GM19324 (cell line): ENCODE measurements around the gene VN1R4.
"Not testable (repeated sequence)": the region's sequence is repeated elsewhere in the genome, so short reads cannot be mapped to it uniquely, and the experiment has no call there.

Experiments
- ATAC-seq: cut with Tn5 transposase; IDR thresholded peaks from one replicate; pipeline ENCODE4 v1.9.1; 2021; ENCODE audit warnings: mild to moderate bottlenecking, moderate library complexity; ENCODE audit not compliant: unreplicated experiment, low FRiP score

Gene VN1R4, protein sequence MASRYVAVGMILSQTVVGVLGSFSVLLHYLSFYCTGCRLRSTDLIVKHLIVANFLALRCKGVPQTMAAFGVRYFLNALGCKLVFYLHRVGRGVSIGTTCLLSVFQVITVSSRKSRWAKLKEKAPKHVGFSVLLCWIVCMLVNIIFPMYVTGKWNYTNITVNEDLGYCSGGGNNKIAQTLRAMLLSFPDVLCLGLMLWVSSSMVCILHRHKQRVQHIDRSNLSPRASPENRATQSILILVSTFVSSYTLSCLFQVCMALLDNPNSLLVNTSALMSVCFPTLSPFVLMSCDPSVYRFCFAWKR

DNA sequence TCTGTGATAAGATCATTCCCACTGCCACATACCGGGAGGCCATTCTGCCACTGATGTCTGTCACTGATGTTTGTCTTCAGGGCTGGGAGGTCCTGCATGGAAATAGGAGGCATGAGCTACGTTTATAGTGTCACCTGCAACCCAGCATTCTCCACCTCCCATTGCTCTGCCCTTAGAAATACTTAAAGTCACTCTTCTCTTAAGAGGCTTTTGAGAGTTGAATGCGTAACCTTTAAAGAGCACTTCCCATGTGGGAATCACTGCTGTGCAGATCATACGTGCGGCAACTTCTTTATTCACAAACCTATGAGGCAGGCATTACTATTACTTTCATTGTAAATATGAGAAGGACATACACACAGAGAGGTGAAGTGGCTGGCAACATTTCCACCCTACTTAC, at the start of gene VN1R4:
TSS of gene VN1R4 (minus strand) at position 101 of the 400 bp plus-strand sequence. CDS start at position 43, 58 bp downstream.
- not testable (repeated sequence) for ATAC-seq

DNA sequence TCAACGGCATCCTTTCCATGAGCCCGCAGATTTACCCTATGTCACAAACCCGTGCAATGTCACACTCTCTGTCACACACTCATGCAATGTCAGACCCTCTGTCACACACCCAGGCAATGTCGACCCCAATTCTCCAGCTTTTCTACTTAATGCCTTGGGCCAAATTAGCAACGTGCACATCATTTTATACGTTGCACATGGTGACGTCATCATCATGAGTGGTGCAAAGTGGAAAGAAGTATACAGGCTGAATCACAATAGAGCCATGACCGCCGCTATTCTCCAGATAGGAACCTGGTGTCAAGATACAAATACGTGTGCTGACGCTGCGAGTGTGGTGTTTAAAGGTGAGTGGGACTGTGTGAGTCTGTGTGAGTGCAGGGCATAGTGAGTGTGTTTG, 44.4 kb upstream of the VN1R4 start:
- ATAC-seq = no peak

DNA sequence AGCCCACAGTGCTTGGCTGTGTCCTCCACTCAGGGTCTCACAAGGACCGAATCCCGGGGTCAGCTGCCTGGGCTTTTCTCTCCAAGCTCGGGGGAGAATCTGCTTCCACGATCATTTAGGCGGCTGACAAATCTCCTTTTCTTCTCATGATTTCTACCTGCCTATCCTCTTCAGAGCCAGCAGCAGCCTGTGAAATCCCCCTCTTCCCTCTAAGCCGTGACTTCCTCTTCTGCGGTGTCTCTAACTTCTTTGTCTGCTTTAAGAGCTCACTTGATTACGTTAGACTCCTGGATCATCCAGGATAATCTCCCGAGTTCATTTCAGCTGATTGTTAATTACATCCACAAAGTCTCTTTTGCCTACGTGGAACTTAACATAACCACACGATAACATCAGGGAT, 43.5 kb upstream of the VN1R4 start:
- no peak for ATAC-seq

DNA sequence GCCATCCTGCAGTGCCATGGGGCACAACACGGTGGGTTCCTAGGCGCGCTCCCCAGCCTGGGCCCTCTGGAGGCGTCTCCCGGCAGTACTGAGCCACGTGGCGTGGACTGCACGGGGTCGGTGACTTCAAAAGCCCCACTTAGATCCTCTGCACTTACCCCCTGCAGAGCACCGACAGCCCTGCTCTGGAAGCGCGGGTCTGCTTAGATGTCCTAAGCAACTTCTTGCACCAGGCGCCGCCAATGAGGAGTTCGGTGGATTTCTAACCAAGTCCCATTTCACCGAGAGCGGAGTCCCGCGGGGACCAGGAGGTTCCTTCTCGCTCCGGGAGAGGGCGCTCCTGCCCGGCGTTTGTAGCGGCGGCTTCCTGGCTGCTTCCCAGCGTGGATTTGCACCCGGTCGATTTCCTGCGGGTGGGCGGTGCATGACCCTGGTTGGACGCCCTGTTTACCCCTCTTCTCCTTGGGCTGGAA, 40.9 kb upstream of the VN1R4 start:
- ATAC-seq = no peak

DNA sequence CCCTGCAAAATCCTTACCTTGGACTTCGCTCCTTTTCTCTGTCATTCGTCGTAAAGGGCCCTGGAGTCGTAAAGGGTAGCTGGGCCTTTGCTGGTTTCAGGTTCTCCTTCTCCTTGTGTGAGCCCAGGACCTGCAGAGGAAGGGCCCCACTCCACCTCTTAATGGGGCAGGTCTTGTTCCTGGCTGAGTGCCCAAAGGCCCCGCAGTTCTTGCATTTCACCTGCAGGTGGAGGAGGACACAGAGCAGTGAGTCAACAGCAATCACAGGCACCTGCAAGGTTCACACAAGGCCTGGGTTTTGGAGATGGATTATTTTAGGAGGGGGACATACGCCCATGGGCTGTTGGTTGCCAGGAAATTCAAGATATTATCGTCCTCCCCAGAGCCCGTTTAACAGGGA, 33.8 kb upstream of the VN1R4 start:
- ATAC-seq = not testable (repeated sequence)

DNA sequence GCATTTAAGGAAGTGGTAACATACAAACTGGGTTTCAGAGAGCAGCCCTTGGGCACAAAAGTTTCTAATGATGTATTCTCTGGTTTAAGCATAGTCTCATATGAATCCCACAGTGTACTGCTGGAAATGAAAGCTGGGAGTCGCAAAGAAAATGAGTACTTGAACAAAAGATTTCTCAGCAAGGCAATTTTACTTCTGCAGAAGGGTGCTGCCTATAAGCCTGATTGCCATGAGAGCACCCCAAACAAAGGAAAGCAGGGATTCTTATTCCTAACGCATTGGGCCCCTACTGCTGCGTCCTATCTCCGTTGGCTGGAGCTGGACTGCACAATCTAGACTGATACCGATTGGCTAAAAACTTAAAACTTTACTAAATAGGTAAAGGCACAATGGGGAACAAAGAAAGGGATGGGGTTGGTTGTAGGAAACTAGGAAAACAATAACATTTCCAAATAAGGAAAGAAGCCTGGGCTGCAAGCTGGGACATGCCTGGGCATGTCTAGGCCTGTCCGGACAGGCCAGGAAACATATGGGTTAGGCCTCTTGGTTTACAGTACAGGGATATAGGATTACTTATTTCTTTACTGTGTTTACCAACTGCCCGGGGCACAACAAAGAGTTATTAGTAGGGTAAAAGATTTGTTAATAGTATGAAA, 27.4 kb upstream of the VN1R4 start:
- no peak for ATAC-seq

DNA sequence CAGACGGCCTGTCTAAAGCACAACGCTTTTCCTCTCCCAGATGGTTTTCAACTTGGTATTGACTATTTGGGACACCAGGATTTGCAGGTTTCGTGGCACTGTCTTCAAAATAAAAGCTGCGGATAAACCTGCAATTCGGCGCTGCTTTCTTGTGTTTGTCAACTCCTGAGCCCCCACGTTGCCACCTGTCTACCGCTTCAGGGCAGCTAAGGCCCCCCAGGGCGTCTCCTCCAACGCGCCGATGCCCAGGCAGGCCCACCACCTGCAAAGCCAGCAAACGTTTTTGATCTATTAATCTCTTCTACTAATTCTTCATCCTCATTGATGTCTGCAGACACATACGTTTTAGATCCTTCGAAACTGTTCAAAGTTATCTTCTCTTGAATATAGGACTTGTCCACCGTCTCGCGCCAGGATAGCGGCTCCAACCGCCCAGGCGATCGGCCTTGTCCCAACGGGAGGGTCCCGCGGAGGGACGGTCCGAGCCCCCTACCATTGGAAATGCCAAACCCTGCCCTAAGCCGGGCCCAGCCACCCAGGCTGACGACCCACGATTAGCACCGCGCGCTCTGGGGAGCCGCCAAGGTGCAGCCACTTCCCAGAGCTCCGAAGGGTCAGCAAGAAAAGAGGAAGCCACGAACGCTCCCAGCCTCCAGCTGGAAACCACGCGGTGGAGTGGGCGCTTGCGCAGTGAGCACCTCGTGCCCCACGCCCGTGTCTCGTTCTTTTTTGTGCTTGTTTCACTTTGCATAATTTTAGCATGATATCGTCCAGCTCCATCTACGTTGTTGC, 23.4 kb upstream of the VN1R4 start:
- ATAC-seq = no peak

DNA sequence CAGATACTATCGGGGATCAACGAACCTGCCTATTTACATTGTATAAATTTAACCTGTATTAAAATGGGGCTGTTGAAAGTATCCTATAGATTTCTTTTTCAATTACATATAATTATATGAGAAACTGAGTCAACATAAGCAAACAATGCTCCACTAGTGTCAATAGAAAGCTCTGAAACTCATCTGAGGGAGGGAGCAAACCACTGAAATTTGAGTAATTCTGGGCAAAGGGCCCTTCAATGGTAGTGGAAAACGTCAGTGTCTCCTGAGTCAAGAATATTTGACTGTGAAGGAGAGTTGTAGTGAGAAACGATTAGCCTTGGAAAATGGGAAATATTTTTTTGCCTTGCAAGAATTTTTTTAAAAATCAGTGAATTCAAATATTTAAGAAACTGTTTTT, 17.6 kb upstream of the VN1R4 start:
- no peak for ATAC-seq

DNA sequence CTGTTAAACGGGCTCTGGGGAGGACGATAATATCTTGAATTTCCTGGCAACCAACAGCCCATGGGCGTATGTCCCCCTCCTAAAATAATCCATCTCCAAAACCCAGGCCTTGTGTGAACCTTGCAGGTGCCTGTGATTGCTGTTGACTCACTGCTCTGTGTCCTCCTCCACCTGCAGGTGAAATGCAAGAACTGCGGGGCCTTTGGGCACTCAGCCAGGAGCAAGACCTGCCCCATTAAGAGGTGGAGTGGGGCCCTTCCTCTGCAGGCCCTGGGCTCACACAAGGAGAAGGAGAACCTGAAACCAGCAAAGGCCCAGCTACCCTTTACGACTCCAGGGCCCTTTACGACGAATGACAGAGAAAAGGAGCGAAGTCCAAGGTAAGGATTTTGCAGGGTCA, 14.4 kb upstream of the VN1R4 start:
- not testable (repeated sequence) for ATAC-seq

DNA sequence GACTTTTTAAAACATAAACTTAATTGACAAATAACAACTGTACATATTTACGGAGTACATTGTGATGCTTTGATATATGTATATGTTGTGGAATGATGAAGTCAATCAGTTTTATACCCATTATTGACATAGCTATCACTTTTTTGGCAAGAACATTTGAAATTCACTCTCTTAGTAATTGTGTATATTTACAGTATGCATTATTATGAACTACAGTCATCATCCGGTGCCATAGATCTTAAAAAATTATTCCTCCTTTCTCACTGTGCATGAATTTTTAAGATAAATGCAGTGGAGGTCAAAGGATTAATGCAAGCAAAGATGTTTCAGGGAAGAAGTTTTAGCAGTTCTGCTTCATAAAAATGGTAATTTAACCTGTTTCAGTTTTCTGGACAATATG, 8.0 kb upstream of the VN1R4 start:
- ATAC-seq = no peak

DNA sequence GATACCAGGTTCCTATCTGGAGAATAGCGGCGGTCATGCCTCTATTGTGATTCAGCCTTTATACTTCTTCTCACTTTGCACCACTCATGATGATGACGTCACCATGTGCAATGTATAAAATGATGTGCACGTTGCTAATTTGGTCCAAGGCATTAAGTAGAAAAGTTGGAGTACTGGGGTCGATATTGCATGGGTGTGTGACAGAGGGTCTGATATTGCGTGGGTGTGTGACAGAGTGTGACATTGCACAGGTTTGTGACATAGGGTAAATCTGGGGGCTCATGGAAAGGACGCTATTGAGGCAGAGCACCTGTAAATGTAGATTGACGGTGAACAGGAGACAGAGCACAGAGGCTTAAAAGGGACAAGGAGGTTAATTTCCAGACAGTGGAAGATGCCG, 4.5 kb upstream of the VN1R4 start:
- ATAC-seq = no peak

DNA sequence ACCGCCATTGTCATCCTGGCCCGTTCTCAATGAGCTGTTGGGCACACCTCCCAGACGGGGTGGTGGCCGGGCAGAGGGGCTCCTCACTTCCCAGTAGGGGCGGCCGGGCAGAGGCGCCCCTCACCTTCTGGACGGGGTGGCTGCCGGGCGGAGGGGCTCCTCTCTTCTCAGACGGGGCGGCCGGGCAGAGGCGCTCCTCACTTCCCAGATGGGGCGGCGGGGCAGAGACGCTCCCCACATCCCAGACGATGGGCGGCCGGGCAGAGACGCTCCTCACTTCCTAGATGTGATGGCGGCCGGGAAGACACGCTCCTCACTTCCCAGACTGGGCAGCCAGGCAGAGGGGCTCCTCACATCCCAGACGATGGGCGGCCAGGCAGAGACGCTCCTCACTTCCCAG, 2.3 kb upstream of the VN1R4 start:
- not testable (repeated sequence) for ATAC-seq

DNA sequence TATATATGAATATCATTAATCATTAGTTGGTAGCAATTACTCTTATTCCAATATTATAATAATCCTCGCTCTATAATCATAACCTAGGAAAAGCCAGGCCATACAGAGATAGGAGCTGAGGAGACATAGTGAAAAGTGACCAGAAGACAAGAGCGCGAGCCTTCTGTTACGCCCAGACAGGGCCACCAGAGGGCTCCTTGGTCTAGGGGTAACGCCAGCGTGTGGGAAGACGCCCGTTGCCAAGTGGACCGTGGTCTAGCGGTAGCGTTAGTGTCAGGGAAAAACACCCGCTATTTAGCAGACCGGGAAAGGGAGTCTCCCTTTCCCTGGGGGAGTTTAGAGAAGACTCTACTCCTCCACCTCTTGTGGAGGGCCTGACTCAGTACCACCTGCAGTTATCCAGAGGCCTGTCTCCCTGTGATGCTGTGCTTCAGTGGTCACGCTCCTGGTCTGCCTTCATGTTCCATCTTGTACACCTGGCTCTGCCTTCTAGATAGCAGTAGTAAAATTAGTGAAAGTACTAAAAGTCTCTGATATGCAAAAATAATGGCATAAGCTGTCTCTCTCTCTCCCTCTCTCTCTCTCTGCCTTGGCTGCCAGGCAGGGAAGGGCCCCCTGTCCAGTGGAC, 9.7 kb downstream of the VN1R4 start, which contains the start of gene VN1R2:
TSS of gene VN1R2 (plus strand) at position 578 of the 628 bp plus-strand sequence. CDS start 84 bp downstream, outside the sequence.
- ATAC-seq = not testable (repeated sequence)

DNA sequence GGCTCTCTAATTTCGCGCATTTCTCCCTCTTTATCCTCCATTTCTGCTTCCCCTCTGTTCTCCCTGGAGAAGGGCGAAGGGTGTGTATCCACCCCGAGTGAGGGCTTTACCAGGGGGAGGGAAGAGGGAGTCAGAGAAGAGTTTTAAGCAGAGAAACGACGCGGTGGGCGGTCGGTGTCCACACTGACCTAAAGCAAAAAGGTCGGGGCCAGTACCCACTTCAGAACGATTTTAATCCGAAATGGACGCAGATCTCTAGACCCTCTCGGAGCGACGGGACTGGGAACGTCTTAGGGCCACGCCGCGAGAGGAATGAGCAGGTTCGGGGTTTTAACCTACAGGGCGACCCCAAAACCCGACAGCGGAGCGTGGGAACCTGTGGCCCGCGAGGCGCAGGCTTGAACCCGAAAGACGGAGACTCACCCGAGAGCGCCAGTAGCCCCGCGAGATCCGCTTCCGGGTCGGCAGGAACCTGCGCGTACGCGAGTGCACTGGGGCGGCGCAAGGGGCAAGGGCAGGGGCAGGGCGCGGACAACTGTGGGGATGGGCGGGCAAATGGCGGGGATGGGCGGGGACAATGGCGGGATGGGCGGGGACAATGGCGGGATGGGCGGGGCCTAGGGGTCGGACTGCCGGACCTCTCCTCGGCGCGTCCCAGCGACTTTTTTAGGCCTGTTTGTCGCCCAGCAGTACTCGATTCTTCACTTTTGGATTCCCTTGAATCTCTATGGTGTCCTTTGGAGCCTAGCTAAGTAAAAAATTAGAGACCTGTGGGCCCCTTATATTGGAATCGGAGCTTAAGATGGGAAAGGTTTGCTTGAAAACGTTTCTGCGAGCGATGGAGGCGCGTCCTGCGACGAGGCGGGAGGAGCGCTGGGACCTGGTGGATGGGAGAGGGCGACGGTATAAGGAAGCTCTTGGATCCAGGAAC, 12.8 kb downstream of the VN1R4 start, which contains the start of gene ZNF677:
TSS of gene ZNF677 (minus strand) at position 463 of the 931 bp plus-strand sequence. CDS start 3,323 bp downstream, outside the sequence.
- ATAC-seq = no peak

DNA sequence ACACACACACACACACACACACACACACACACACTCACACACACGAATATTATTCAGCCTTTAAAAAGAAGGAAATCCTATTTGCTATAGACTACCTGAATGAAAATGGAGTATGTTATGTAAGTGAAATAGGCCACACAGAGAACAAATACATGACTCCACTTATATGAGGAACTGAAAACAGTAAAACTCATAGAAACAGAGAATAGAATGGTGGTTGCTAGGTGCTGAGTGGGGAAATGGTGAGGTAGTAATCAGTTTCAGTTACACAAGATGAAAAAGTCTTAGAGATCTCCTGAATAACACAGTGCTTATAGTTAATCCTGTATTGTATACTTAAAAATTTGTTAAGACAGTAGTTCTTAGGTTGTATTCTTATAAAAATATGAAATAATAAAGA, 21.0 kb downstream of the VN1R4 start:
- no peak for ATAC-seq

DNA sequence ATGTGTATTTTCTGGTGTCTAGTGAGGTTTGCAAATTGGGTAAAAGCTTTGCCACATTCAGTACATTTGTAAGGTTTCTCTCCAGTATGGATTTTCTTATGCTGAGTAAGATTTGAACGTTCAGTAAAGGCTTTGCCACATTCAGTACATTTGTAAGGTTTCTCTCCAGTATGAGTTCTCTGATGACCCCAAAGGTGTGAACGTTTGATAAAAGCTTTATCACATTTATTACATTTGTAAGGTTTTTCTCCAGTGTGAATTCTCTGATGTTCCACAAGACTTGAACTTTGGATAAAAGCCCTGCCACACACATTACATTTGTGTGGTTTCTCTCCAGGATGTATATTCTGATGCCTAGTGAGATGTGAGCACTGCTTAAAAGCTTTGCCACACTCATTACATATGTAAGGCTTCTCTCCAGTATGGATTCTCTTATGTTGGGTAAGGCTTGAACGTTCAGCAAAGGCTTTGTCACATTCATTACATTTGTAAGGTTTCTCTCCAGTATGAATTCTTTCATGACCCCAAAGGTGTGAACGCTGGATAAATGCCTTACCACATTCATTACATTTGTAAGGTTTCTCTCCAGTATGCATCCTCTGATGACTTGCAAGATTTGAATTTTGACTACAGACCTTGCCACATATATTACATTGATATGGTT, 30.3 kb downstream of the VN1R4 start:
- ATAC-seq = no peak

DNA sequence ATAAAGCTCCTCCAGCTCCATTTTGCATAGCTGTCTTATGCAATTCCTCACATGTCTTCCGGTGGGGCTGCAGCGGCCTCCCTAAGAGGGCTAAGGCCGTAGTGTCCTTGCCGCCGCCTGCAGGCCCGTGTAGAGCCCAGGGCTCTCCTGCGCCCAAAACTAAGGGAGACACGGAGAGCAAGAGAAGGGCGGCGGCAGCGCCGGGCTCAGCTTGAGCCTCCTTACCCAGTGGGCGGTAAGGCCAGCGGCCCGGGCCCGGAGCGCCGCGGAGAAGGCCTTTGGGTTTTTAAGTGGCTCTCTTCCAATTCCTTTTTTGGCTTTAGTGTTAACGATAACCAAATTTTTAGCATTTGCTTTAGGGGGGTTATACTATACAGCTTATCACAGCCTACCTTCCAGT, 42.9 kb downstream of the VN1R4 start:
- ATAC-seq = no peak

DNA sequence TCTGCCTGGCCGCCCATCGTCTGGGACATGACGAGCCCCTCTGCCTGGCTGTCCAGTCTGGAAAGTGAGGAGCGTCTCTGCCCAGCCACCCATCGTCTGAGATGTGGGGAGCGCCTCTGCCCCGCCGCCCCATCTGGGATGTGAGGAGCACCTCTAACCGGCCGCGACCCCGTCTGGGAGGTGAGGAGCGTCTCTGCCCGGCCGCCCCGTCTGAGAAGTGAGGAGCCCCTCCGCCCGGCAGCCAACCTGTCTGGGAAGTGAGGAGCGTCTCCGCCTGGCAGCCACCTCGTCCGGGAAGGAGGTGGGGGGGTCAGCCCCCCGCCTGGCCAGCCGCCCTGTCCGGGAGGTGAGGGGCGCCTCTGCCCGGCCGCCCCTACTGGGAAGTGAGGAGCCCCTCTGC, 44.8 kb downstream of the VN1R4 start:
- not testable (repeated sequence) for ATAC-seq
